AG08396 (cell line): Measurements from ENCODE around the gene ARHGAP4.

Source experiments
- DNase-seq: peaks from one replicate; pipeline ENCODE4 v3.0.0; 2012; ENCODE audit warnings: low spot score, mixed read lengths

ARHGAP4 gene

GRCh38 chrX:153882086-153882498 is 44.0 kb downstream of the ARHGAP4 start:
- DNase-seq = peak; percentile 49

- no peak for DNase-seq
These were observed 44.8 kb downstream of the ARHGAP4 start for GRCh38 chrX:153881281-153881680.

GRCh38 chrX:153880440-153880815 is 45.6 kb downstream of the ARHGAP4 start:
- DNase-seq = no peak

GRCh38 chrX:153879741-153880439 is 46.2 kb downstream of the ARHGAP4 start:
- DNase-seq = no peak

- DNase-seq = no peak
These were observed 47.0 kb downstream of the ARHGAP4 start for GRCh38 chrX:153878969-153879653.

GRCh38 chrX:153878345-153878744 is 47.7 kb downstream of the ARHGAP4 start:
- no peak for DNase-seq

- no peak for DNase-seq
These were observed 48.3 kb downstream of the ARHGAP4 start for GRCh38 chrX:153877571-153878261.

- no peak for DNase-seq
These were observed 50.0 kb downstream of the ARHGAP4 start for GRCh38 chrX:153876112-153876491.

GRCh38 chrX:153875391-153876111 is 50.5 kb downstream of the ARHGAP4 start:
- DNase-seq = peak; percentile 81

- DNase-seq = no peak
These were observed 51.5 kb downstream of the ARHGAP4 start for GRCh38 chrX:153874366-153875125.

- no peak for DNase-seq
These were observed 52.0 kb downstream of the ARHGAP4 start for GRCh38 chrX:153874085-153874365.

GRCh38 chrX:153873282-153874084 is 52.6 kb downstream of the ARHGAP4 start:
- DNase-seq = no peak

GRCh38 chrX:153871946-153872878 is 53.9 kb downstream of the ARHGAP4 start:
- no peak for DNase-seq

- DNase-seq = no peak
These were observed 54.6 kb downstream of the ARHGAP4 start for GRCh38 chrX:153871451-153871850.

- DNase-seq = no peak
These were observed 55.2 kb downstream of the ARHGAP4 start for GRCh38 chrX:153870791-153871360.

GRCh38 chrX:153870288-153870690 is 55.8 kb downstream of the ARHGAP4 start:
- no peak for DNase-seq

GRCh38 chrX:153869473-153870287 is 56.4 kb downstream of the ARHGAP4 start:
- DNase-seq = no peak

- DNase-seq = no peak
These were observed 57.2 kb downstream of the ARHGAP4 start for GRCh38 chrX:153868576-153869472.
